Measurements from ENCODE around the gene RASL11B.

Gene RASL11B

GRCh38 chr4:52873191-52873590, 11.1 kb downstream of the RASL11B start:
- DNase-seq (ENCODE audit: low read depth in 3 of 3, low spot score in 1 of 3) = no peak

DNA sequence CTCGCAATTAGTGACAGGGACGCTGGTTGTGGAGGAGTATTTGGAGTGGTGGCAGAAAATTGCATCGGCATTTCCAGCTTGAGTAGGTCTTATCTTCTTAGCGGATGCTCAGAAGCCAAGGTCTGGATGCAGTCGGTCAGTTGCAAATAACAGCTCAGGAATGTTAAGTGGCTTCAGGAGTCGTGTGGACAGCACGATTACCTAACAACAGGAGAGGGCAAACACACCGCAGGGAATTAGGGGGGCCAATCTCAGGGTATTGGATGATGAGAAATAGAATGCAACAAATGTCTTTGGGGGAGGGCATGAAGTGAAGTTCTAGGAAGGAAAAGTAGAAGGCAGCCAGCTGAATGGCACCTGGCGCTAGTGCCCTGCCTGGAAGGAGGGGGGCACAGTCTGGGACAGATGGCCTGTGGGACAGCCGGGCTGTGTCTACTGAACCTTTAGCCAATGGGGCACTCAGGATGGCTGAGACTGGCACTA, 11.8 kb downstream of the RASL11B start:
- no peak for DNase-seq (ENCODE audit: low read depth in 3 of 3, low spot score in 1 of 3)

DNA sequence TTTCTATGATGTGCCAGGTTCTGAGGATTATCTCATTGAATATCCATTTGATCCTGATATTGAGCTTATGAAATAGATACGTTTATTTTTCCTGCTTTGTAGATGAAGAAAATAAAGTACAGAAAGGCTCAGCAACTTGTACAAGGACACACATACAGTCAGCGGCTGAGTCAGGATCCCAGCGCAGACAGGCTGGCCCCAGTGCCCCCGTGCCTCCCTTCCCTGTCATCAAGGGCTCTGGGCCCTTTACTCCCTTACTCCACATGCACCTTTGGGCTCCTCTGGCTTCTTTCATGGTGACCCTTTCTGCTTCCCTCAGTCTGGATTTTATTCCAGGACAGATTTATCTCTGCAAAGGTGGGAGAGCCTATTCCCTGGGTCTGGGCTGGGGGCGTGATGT, 12.8 kb downstream of the RASL11B start:
- no peak for DNase-seq (ENCODE audit: low read depth in 3 of 3, low spot score in 1 of 3)

DNA sequence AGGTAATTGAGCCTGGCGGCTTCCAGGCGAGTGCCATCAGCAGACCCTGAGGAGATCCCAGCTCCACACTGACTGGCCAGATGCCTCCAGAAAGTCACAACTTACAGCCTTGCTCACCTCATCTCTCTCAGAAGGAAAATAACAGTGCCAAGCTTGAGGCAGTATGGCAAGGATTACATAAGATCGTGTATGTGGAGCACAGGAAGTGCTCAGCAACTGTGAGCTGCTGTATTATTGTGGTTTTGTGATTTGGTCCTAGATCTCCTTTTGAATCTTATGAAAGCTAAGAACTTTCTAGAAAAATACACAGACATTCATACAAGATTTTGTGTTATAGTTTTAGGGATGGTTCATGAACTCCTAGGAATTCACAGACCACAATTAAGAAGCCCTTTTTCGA, 14.0 kb downstream of the RASL11B start:
- DNase-seq (ENCODE audit: low read depth in 3 of 3, low spot score in 1 of 3) = no peak

DNA sequence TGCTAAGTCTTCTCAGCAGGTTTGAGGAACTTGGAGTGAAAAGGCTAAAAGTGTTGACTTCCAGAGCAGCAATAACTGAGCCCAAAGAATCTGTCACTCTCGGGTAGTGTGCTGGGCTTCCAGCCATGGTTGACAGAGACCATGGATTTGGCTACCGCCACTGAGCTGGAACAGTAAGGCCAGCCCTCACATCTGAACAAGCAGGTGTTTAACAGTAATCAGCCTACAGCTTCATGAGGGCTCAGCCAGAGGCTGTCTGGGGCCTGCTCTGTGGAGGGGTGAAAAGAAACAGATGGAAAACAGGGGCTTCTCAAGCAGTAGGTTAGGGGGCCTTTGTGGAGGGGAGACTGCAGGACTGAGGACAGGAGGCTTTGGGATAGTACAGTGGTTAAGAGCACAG, 14.9 kb downstream of the RASL11B start:
- no peak for DNase-seq (ENCODE audit: low read depth in 3 of 3, low spot score in 1 of 3)

DNA sequence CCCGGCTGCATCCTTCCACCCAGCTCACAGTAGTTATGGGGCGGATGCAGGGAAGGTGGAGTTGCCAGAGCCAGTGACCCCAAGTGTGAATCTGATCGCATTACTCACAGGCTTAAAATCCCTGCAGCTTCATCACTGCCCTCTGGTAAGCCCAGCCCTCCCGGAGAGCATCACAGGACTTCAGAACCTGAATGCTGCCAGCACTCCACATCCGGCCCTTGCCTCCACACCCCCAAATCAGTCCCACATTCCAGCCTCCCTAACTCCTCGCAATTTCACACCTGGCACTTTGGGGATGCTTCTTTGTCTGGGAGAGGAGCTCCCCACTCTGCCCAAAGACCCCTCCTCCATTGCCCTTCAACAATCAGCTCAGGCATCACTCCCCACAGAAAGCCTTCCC, 15.6 kb downstream of the RASL11B start:
- DNase-seq (ENCODE audit: low read depth in 3 of 3, low spot score in 1 of 3) = no peak

DNA sequence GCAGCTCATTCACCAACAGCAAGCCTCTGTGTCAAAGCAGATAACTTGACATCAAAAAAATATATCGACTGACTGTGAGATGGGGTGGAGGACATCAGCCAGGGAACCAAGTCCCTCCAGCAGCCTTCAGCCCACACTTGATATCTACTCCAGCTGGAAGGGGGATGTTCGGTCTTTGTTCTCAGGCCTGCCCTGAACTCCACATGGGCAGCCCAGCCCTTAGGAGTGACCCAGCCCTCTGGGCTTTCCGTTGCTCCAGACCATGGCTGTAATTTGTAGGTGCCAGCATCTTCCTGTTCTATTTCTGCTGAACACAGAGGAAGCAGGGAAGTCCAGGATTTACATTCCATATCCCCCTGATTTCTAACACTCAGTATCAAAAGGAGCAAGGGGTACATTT, 17.4 kb downstream of the RASL11B start:
- no peak for DNase-seq (ENCODE audit: low read depth in 3 of 3, low spot score in 1 of 3)

DNA sequence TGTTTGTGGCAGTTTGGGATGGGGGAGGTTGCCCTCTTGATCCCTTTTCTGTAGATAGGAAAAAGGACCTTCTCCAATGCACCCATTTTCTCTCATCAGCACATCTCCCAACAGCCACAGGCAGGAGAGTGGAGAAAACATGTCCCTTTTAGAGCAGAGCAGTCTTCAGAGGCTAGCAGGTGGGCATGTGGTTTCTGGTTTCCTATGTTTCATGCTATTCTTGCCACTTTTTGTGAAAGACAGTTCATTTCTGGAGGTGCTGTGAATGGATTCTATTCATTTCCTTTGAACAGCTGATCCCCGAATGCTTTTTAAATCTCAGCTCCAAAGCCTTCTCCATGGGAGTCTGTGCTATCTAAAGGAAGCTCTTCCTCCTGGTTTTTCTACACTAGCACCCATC, 18.9 kb downstream of the RASL11B start:
- no peak for DNase-seq (ENCODE audit: low read depth in 3 of 3, low spot score in 1 of 3)

- DNase-seq (ENCODE audit: low read depth in 3 of 3, low spot score in 1 of 3) = no peak
Observed at GRCh38 chr4:52883183-52883621, 21.1 kb downstream of the RASL11B start.

GRCh38 chr4:52883707-52884669, 21.9 kb downstream of the RASL11B start:
- DNase-seq (ENCODE audit: low read depth in 3 of 3, low spot score in 1 of 3) = no peak

- DNase-seq (ENCODE audit: low read depth in 3 of 3, low spot score in 1 of 3) = no peak
Observed at GRCh38 chr4:52884994-52885393, 22.9 kb downstream of the RASL11B start.

GRCh38 chr4:52889354-52889753, 27.2 kb downstream of the RASL11B start:
- DNase-seq (ENCODE audit: low read depth in 3 of 3, low spot score in 1 of 3) = no peak

DNA sequence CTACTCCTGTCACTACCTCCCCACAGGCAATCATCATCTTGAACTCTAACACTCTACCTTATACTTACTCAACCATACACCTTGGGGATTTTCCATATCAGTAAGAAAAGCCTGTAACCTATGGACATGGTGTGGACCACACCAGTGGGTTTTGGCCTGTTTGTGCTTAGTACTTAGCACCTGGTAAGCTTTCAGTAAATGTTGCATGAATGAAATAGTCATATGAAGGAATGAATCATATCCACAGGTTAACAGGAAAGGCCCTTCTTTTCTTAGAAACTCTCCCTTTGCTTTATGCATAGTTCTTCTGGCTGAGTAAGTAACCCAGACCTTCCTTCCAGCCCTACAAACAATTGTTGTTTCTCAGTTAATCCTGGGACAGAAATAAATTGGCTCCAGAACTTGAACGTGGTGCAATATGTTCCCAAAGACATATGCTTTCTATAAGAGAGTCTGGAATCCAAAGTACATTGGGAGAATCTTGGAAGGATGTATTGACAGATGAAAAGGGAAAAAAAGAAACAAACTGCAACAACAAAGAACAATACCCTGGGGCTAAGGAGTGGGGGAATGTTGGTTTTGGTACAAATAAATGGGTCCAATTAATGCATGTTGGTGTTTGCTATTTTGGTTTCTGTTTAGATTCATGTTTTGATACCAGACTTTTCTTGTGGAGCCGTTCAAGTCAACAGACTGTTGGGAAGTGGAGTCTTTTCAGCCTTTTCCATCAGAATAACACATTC, 27.8 kb downstream of the RASL11B start:
- DNase-seq (ENCODE audit: low read depth in 3 of 3, low spot score in 1 of 3) = no peak

DNA sequence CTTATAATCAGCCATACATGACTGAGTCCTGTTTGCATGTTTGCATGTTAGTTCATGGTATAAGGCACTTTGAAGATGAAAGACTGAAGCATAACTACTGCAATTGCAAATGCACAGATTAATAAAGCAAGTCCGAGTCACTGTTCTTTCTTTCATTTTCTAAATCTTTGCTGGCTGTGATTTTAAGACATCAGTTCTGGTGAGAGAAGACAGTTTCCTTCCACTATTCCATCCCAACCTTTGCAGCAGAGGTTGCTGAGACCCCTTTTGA, 28.3 kb downstream of the RASL11B start:
- DNase-seq (ENCODE audit: low read depth in 3 of 3, low spot score in 1 of 3) = no peak

GRCh38 chr4:52891743-52892142, 29.6 kb downstream of the RASL11B start:
- no peak for DNase-seq (ENCODE audit: low read depth in 3 of 3, low spot score in 1 of 3)

- no peak for DNase-seq (ENCODE audit: low read depth in 3 of 3, low spot score in 1 of 3)
Observed at GRCh38 chr4:52892880-52893279, 30.8 kb downstream of the RASL11B start.

GRCh38 chr4:52894443-52894842, 32.3 kb downstream of the RASL11B start:
- DNase-seq (ENCODE audit: low read depth in 3 of 3, low spot score in 1 of 3) = no peak

DNA sequence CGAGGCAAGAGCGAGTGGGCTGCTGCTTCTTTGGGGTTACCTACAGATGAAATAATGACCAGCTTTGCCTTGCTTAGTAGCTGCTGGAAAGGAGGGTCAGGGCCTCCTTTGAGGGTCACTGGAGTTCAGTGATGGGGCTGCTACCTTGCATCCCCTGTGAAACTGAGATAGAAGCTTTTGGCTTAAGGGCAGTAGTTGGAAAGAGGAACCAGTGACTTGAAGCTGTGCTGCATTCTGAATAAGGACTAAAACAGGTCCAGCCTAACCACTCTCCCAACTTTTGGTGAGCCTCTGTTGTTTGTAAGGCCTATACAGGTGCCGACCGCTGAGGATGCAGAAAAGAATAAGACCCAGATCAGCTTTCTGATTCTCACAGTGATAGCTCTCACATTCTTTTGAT, 41.2 kb downstream of the RASL11B start:
- no peak for DNase-seq (ENCODE audit: low read depth in 3 of 3, low spot score in 1 of 3)

GRCh38 chr4:52904421-52904820, 42.3 kb downstream of the RASL11B start:
- no peak for DNase-seq (ENCODE audit: low read depth in 3 of 3, low spot score in 1 of 3)

GRCh38 chr4:52907510-52907909, 45.4 kb downstream of the RASL11B start:
- DNase-seq (ENCODE audit: low read depth in 3 of 3, low spot score in 1 of 3) = no peak

GRCh38 chr4:52910115-52910514, 48.0 kb downstream of the RASL11B start:
- DNase-seq (ENCODE audit: low read depth in 3 of 3, low spot score in 1 of 3) = no peak

GRCh38 chr4:52911684-52912294, 49.7 kb downstream of the RASL11B start:
- DNase-seq (ENCODE audit: low read depth in 3 of 3, low spot score in 1 of 3) = peak in 2 of 3 donors; percentile 13 to 44

All from stimulated activated CD4-positive, alpha-beta T cell treated with anti-CD3 and anti-CD28 coated beads, TNF-alpha, amount 100 ng/mL, for 1 hour (primary cell).